Activated T-cell treated with anti-CD3 and anti-CD28 coated beads, Interleukin-2, amount 50 U/mL, for 48 hours (primary cell): ENCODE data around the gene ARID1B.
A peak's percentile ranks its signal among the peaks of the same experiment; 100 is the strongest.

Experiments used
- DNase-seq, 2 experiments: peaks; one replicate each; pipeline ENCODE4 v3.0.0-alpha.2; 2020

ARID1B gene

GRCh38 chr6:157089258-157089657, 312.1 kb downstream of the ARID1B start:
- no peak for DNase-seq

GRCh38 chr6:157089851-157090250, 312.7 kb downstream of the ARID1B start:
- DNase-seq: no peak

- no peak for DNase-seq
Measured at GRCh38 chr6:157090736-157091135, 313.6 kb downstream of the ARID1B start.

GRCh38 chr6:157091243-157091642, 314.1 kb downstream of the ARID1B start:
- DNase-seq: no peak

- DNase-seq: no peak
Measured at GRCh38 chr6:157091856-157092460, 314.8 kb downstream of the ARID1B start.

- no peak for DNase-seq
Measured at GRCh38 chr6:157092736-157093135, 315.6 kb downstream of the ARID1B start.

GRCh38 chr6:157093536-157093935, 316.4 kb downstream of the ARID1B start:
- no peak for DNase-seq

GRCh38 chr6:157094038-157094437, 316.9 kb downstream of the ARID1B start:
- DNase-seq: no peak

- DNase-seq: no peak
Measured at GRCh38 chr6:157095084-157095483, 317.9 kb downstream of the ARID1B start.

GRCh38 chr6:157095569-157095968, 318.4 kb downstream of the ARID1B start:
- no peak for DNase-seq

- no peak for DNase-seq
Measured at GRCh38 chr6:157096105-157096504, 318.9 kb downstream of the ARID1B start.

- DNase-seq: no peak
Measured at GRCh38 chr6:157096522-157096921, 319.3 kb downstream of the ARID1B start.

GRCh38 chr6:157097255-157097955, 320.2 kb downstream of the ARID1B start:
- no peak for DNase-seq

- no peak for DNase-seq
Measured at GRCh38 chr6:157098999-157099398, 321.8 kb downstream of the ARID1B start.

GRCh38 chr6:157099912-157100593, 322.9 kb downstream of the ARID1B start:
- DNase-seq: peak; percentile 47 to 60

GRCh38 chr6:157101166-157101565, 324.0 kb downstream of the ARID1B start:
- no peak for DNase-seq

GRCh38 chr6:157104803-157105202, 327.6 kb downstream of the ARID1B start:
- no peak for DNase-seq

- DNase-seq: no peak
Measured at GRCh38 chr6:157106487-157106886, 329.3 kb downstream of the ARID1B start.

GRCh38 chr6:157107571-157107914, 330.4 kb downstream of the ARID1B start:
- DNase-seq: no peak

- peak; percentile 33 to 40 for DNase-seq
Measured at GRCh38 chr6:157107915-157108651, 330.9 kb downstream of the ARID1B start.

- no peak for DNase-seq
Measured at GRCh38 chr6:157108923-157109322, 331.7 kb downstream of the ARID1B start.

GRCh38 chr6:157110607-157111006, 333.4 kb downstream of the ARID1B start:
- no peak for DNase-seq

GRCh38 chr6:157113389-157113788, 336.2 kb downstream of the ARID1B start:
- no peak for DNase-seq

- no peak for DNase-seq
Measured at GRCh38 chr6:157116426-157116825, 339.2 kb downstream of the ARID1B start.
